Frontal cortex (tissue), 4 donors: ENCODE data around the gene B3GAT1. TPM values are rescaled to one million over a fixed set of nuclear protein-coding genes. Genes with fewer than 3 reads are reported as not detected.
"Not testable (repeated sequence)": the region's sequence is repeated elsewhere in the genome, so short reads cannot be mapped to it uniquely, and the experiment has no call there.

Experiments
- DNase-seq, 2 donors: peaks; one replicate each; pipeline ENCODE4 v3.0.0; 2012; ENCODE audit warnings: low spot score in 2 of 2
- FAIRE-seq: peaks from 2 replicates; lab custom pipeline; 2012; peaks lifted over from hg19 to GRCh38; lab: Jason Lieb, UNC
- total RNA-seq: library from RNA; depleted of rRNA; stranded (reverse); fragments of >200 nt; gene quantifications from one replicate; pipeline ENCODE4 v1.2.3, GENCODE V29; 2014
- donor health status: control.
- donor health status: control.
- donor health status: control.

B3GAT1 gene, protein sequence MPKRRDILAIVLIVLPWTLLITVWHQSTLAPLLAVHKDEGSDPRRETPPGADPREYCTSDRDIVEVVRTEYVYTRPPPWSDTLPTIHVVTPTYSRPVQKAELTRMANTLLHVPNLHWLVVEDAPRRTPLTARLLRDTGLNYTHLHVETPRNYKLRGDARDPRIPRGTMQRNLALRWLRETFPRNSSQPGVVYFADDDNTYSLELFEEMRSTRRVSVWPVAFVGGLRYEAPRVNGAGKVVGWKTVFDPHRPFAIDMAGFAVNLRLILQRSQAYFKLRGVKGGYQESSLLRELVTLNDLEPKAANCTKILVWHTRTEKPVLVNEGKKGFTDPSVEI
- 47.3 TPM for total RNA-seq

- DNase-seq: peak; percentile 85 to 93
- no peak for FAIRE-seq
These were observed at the start of gene B3GAT1 for GRCh38 chr11:134412203-134413042. Gene B3GAT1, minus strand, starts transcription at chr11:134412242. Its CDS starts 24,583 bp downstream, at chr11:134387659.

- DNase-seq (no peak), FAIRE-seq (no peak)
These were observed 49.6 kb upstream of the B3GAT1 start for GRCh38 chr11:134461621-134462020.

GRCh38 chr11:134460881-134461280 is 48.8 kb upstream of the B3GAT1 start:
- DNase-seq (no peak), FAIRE-seq (no peak)

- DNase-seq: no peak
- FAIRE-seq: no peak
These were observed 48.1 kb upstream of the B3GAT1 start for GRCh38 chr11:134460062-134460561.

DNA sequence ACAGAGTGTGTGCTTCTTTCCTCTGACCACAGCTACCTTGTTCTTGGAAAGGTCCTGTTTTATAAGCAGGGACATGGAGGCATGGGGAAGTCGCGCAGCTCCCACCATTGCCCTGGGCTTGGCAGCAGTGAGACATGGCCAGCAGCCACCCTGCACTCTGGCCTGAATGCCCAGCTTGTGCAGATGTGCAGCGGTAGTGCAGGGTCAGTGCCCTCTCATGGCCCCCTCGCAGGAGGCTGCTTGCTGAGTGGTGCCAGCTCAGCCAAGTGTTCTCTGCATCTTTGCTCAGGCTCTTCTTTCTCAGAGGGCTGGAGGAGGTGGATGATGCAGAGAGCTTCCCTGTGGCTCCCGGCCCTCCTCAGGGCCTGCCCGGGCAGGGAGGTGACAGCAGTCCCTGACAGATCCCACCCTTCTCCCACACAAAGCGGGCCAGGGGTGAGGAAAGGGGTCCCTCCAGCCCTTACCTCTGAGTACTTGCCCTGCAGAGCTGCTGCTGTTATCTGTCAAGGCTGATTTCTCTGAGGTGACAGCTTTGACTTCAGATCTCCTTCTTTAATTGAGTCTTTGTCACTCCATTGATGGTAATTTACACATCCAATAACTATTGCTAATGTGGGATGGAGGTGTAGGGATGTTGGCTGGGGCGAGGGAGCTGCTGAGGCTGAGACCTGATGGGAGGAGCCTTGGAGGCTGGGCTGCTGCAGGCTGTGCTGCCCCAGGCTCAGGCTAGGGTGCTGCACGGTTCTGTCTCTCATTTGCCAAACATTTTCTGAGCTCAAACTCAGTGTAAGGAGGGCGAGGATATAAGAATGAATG is 47.4 kb upstream of the B3GAT1 start:
- DNase-seq: no peak
- no peak for FAIRE-seq

- DNase-seq, FAIRE-seq: not testable (repeated sequence)
These were observed 45.5 kb upstream of the B3GAT1 start for GRCh38 chr11:134457411-134458007.

GRCh38 chr11:134455516-134455915 is 43.5 kb upstream of the B3GAT1 start:
- DNase-seq (no peak), FAIRE-seq (no peak)

DNA sequence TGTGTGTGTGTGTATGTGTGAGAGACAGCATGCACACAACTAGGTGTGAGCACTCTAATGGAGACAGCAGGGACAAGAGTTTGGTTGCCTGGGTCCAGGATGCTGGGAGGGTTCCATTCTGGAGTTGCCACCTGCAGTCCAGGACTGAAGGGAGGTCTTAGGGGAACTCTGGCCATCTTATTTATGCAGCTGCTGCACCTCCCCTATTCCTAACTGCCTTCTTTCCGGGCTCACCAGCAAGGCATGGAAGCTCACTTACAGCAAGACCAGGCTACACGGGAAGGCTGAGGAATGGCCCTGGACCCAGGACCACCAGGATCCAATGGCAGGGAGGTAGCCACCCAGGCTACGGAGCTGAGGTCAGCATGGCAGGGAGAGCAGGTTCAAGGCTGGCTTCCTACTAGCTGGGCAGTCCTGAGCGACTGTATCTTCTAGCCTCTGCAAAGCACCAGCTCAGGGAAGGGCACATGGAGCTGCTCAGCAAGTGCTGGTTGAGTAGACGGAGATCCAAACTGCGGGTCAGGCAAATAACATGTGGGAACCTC is 42.2 kb upstream of the B3GAT1 start:
- FAIRE-seq: no peak
- no peak for DNase-seq

- no peak for DNase-seq
- no peak for FAIRE-seq
These were observed 41.4 kb upstream of the B3GAT1 start for GRCh38 chr11:134453441-134453840.

- FAIRE-seq (no peak), DNase-seq (no peak)
These were observed 40.8 kb upstream of the B3GAT1 start for GRCh38 chr11:134452838-134453155.

- no peak for FAIRE-seq
These were observed 40.2 kb upstream of the B3GAT1 start for GRCh38 chr11:134452026-134452837.

GRCh38 chr11:134450186-134450585 is 38.1 kb upstream of the B3GAT1 start:
- DNase-seq: no peak
- no peak for FAIRE-seq

More at GRCh38 chr11:134452026-134452837, 40.2 kb upstream of the B3GAT1 start:
- DNase-seq: peak in 1 of 2 donors; percentile 47

- no peak for FAIRE-seq
- no peak for DNase-seq
These were observed 37.7 kb upstream of the B3GAT1 start for GRCh38 chr11:134449713-134450112.

DNA sequence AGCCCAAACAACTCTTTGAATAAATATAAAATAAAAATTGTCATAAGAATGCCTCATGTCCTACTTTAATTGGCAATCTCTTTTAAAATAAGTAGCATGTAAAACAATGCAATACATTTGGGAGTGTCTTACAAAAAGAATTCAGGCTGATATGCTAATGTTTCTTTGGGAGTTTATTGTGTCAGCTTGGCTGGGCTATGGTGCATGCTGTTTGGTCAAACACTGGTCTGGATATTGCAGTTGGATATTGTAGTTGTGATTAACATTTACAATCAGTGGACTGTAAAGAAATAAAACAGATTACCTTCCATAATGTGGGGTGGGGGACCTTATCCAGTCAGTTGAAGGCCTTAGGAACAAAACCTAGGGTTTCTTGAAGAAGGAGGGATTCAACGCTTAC is 37.0 kb upstream of the B3GAT1 start:
- DNase-seq: no peak
- no peak for FAIRE-seq

GRCh38 chr11:134447696-134448095 is 35.7 kb upstream of the B3GAT1 start:
- FAIRE-seq (no peak), DNase-seq (no peak)

- no peak for FAIRE-seq
- no peak for DNase-seq
These were observed 33.7 kb upstream of the B3GAT1 start for GRCh38 chr11:134445601-134446325.

- DNase-seq, FAIRE-seq: not testable (repeated sequence)
These were observed 32.4 kb upstream of the B3GAT1 start for GRCh38 chr11:134444160-134445108.
